Common myeloid progenitor, CD34-positive (primary cell): ENCODE measurements around the gene ST3GAL5.

Experiments used
- CTCF ChIA-PET: fragments of 350-600 bp; sonication (Branson Sonifier 250); formaldehyde crosslinking; loops from one replicate; lab custom pipeline; 2021; ENCODE audit warnings: antibody characterized with exemption; lab: Charles Lee
- POLR2A ChIA-PET: fragments of 350-600 bp; sonication (Branson Sonifier 250); formaldehyde crosslinking; loops from one replicate; lab custom pipeline; 2021; ENCODE audit warnings: antibody characterized with exemption; lab: Charles Lee
- DNase-seq, 3 donors: peaks; one replicate each; pipeline versions ENCODE4 v3.0.0 to v3.0.0-alpha.2; 2013
- H3K27ac ChIP-seq, 2 experiments: 1 replicate in 1 of 2; 2 replicates in 1 of 2; pipeline ENCODE4 v1.7.0; 2013; ENCODE audit warnings: inconsistent platforms in 2 of 2, low read length in 2 of 2, mild to moderate bottlenecking in 2 of 2, low read depth in 1 of 2, moderate library complexity in 1 of 2; ENCODE audit not compliant: severe bottlenecking in 2 of 2, insufficient read depth in 1 of 2, poor library complexity in 1 of 2
- H3K27me3 ChIP-seq, 5 experiments: replicated peaks in 2 of 5; 1 replicate in 3 of 5; 2 replicates in 2 of 5; pipeline versions ENCODE4 v1.6.1 to v1.7.0; 2013; ENCODE audit warnings: low read length in 4 of 5, mild to moderate bottlenecking in 2 of 5, moderate library complexity in 2 of 5, inconsistent platforms in 1 of 5; ENCODE audit not compliant: insufficient read depth in 5 of 5, control insufficient read depth in 4 of 5
- H3K36me3 ChIP-seq, 4 experiments: 1 replicate in 2 of 4; 2 replicates in 2 of 4; pipeline versions ENCODE4 v1.6.1 to v1.7.0; 2013; ENCODE audit warnings: low read length in 3 of 4, control low read depth in 1 of 4, mild to moderate bottlenecking in 1 of 4; ENCODE audit not compliant: control insufficient read depth in 4 of 4, insufficient read depth in 4 of 4
- H3K4me1 ChIP-seq, 4 experiments: 1 replicate in 3 of 4; 2 replicates in 1 of 4; pipeline versions ENCODE4 v1.6.1 to v1.7.1; 2013; ENCODE audit warnings: low read length in 3 of 4, mild to moderate bottlenecking in 3 of 4, control low read depth in 1 of 4, inconsistent platforms in 1 of 4, moderate library complexity in 1 of 4; ENCODE audit not compliant: control insufficient read depth in 4 of 4, insufficient read depth in 4 of 4; ENCODE audit errors: control extremely low read depth in 1 of 4
- H3K4me3 ChIP-seq, 7 experiments: 1 replicate in 4 of 7; 2 replicates in 3 of 7; pipeline versions ENCODE4 v1.5.1 to v1.7.0; 2013; ENCODE audit warnings: mild to moderate bottlenecking in 7 of 7, low read length in 6 of 7, moderate library complexity in 6 of 7, inconsistent platforms in 2 of 7, low read depth in 2 of 7, control low read depth in 1 of 7; ENCODE audit not compliant: insufficient read depth in 4 of 7, control insufficient read depth in 1 of 7; ENCODE audit errors: extremely low read depth in 1 of 7
- H3K9me3 ChIP-seq, 5 experiments: 1 replicate in 4 of 5; 2 replicates in 1 of 5; pipeline versions ENCODE4 v1.6.1 to v1.7.1; 2013; ENCODE audit warnings: low read length in 4 of 5, mild to moderate bottlenecking in 2 of 5, inconsistent platforms in 1 of 5, low read depth in 1 of 5, moderate library complexity in 1 of 5; ENCODE audit not compliant: control insufficient read depth in 4 of 5, insufficient read depth in 2 of 5; ENCODE audit errors: control extremely low read depth in 1 of 5
- WGBS: methylation state at CpG from one replicate; pipeline ENCODE4 v1.1.5; 2013; ENCODE audit not compliant: insufficient coverage; 5-methylcytosine and 5-hydroxymethylcytosine counted together

The ST3GAL5 gene

DNA sequence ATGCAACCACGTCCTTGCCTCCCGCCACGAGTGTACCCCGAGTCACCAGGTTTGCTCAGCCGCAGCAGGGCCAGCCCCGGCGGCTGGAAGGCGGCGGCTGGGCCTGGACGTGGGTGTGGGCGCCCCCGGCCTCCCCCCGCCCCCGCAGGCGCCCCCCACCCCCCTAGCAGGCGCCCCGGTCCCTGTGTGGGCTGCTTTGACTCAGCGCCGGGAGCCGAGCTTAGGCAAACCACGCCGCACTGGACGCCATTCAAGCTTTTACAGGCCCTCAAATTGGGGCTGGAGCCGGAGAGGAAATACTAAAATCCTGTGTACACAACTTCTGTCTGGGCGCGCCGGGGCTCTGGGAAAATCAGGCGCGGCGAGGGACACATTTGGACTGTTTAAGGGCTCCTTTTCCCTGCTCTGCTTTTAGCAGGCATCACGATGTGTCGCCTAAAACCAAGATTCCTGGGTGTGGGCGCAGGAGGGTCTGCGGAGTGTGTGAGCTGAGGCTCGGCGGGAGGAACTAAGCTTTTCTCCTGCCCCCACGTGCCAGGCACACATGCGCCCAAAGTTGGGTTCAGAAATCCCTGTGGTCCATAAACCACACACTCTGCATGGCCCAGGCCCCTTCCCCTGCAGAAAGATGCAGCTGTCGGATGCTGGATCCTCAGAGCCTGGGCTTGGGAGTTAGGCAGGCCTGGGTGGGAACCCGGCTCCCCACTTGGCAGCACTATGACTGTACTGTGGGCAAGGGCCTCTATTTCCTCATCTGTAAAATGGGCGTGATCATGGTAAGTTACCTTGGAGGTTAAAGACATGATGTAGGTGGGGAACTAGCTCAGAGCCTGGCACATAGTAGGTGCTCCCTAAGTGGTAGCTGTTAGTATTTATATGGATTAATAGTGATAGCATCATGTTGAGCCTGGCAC lies 77.4 kb downstream of the ST3GAL5 start:
- H3K27ac ChIP-seq = no peak overlapping the region
- no peaks in the 10 kb centered on the region for H3K36me3 ChIP-seq
- no peak overlapping the region for H3K4me3 ChIP-seq
- WGBS = 77% methylated on average over 19 of the region's 41 CpGs
- H3K27me3 ChIP-seq = peaks cover 0 to 9% (median 0%) of the 10 kb centered on the region in 5 experiments
- H3K9me3 ChIP-seq = no peaks in the 10 kb centered on the region
- ChIA-PET CTCF (interaction anchor here (0.7 to 16.2 kb wide), 14 partner anchors 9 to 213 kb away, joined by 3 to 218 read pairs (median 3); partner anchors contain the start of gene ATOH8), POLR2A (no interaction called here)
- H3K4me1 ChIP-seq = no peaks in the 10 kb centered on the region
- DNase-seq = peak in 1 of 3 donors; percentile 33

- no peak for DNase-seq
- H3K27ac ChIP-seq = no peak overlapping the region
- H3K27me3 ChIP-seq = peaks cover 0 to 9% (median 0%) of the 10 kb centered on the region in 5 experiments
- no peaks in the 10 kb centered on the region for H3K4me1 ChIP-seq
- 88% methylated on average over 13 of the region's 16 CpGs for WGBS
- H3K9me3 ChIP-seq = no peaks in the 10 kb centered on the region
- no peaks in the 10 kb centered on the region for H3K36me3 ChIP-seq
- CTCF ChIA-PET = interaction anchor here (0.9 to 16.2 kb wide), 7 partner anchors 11 to 214 kb away, joined by 3 to 218 read pairs (median 3); partner anchors contain the start of gene ATOH8
- POLR2A ChIA-PET = no interaction called here
- H3K4me3 ChIP-seq = no peak overlapping the region
Measured at GRCh38 chr2:85810371-85811179, 78.2 kb downstream of the ST3GAL5 start.

DNA sequence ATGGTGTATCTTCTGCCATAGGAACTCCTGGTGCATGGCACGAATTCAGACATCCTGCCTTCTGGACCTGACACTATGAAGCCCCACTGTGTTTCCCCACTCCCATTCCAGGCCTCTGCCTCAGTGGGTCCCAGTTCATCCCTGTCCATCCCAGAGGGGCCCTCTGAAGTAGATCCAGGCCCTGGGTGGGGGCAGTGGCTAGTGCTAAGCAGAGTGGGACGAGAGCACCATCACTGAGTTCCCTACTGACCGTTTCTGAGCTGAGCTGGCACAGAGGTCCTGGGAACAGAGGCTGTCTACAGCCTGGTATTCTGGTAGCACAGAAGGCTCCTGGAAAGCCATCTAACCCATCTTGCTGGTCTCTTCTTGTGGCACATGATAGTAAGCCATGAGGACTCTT lies 81.0 kb downstream of the ST3GAL5 start:
- CTCF ChIA-PET = interaction anchor here (1.0 to 1.6 kb wide), 3 partner anchors 50 to 75 kb away, joined by 3 to 5 read pairs (median 4); no protein-coding TSS in a partner anchor
- peaks cover 0 to 9% (median 0%) of the 10 kb centered on the region in 5 experiments for H3K27me3 ChIP-seq
- POLR2A ChIA-PET = interaction anchor here (0.6 kb wide), 1 partner anchor 151 kb away, joined by 4 read pairs; no protein-coding TSS in a partner anchor
- H3K9me3 ChIP-seq = no peaks in the 10 kb centered on the region
- DNase-seq = no peak
- H3K27ac ChIP-seq = no peak overlapping the region
- H3K36me3 ChIP-seq = no peaks in the 10 kb centered on the region
- no peak overlapping the region for H3K4me3 ChIP-seq
- H3K4me1 ChIP-seq = peaks cover 0 to 9% (median 6%) of the 10 kb centered on the region in 4 experiments
- WGBS = 100% methylated on average over 3 of the region's 3 CpGs

DNA sequence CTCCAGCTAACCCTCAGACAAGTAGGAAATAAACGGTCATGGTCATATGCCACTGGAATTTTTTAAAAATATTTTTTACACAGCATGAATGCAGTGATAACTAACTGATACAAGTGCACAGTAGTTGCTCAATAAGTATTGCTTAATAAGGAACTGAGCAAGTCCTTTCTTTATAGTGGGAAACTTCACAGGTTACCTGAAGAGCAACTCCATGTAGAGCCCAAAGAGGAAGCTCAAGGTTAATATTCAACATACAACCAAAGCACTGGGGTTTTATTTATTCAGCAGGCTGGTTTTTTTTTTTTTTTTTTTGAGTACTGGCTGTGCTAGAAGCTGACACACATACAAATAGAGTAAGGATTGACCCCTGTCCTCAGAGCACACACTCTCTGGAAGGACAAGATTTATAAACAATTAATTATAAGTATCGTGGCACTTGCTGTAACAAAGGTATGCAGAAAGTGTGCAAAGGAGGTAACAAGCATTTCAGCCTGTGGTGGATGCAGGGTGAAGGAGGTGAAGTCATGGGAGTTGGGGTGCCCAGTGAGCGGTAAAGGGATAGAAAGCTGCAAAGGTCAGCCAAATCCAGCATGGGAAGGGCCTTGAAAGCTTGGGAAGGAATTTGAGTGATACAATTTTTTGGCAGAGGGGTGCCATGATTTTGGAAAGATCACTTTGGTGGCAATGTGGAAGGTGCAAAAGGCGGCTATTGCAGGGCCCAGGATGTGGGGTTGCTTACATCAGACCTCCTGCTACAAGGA lies 82.3 kb downstream of the ST3GAL5 start:
- ChIA-PET CTCF (interaction anchor here (1.0 to 8.7 kb wide), 8 partner anchors 8 to 170 kb away, joined by 3 to 75 read pairs (median 5); partner anchors contain the start of gene ATOH8), POLR2A (interaction anchor here (0.6 kb wide), 1 partner anchor 35 kb away, joined by 5 read pairs; no protein-coding TSS in a partner anchor)
- Histone ChIP-seq H3K4me1 (peaks cover 0 to 9% (median 6%) of the 10 kb centered on the region in 4 experiments), H3K9me3 (no peaks in the 10 kb centered on the region), H3K36me3 (no peaks in the 10 kb centered on the region), H3K4me3 (no peak overlapping the region), H3K27ac (no peak overlapping the region), H3K27me3 (peaks cover 0 to 7% (median 0%) of the 10 kb centered on the region in 5 experiments)
- 100% methylated on average over 3 of the region's 4 CpGs for WGBS
- DNase-seq = no peak

- Histone ChIP-seq H3K27ac (no peak overlapping the region), H3K4me1 (peaks cover 0 to 9% (median 6%) of the 10 kb centered on the region in 4 experiments), H3K4me3 (no peak overlapping the region), H3K9me3 (peaks cover 0 to 6% (median 2%) of the 10 kb centered on the region in 5 experiments), H3K36me3 (no peaks in the 10 kb centered on the region), H3K27me3 (no peaks in the 10 kb centered on the region)
- peak; percentile 34 to 76 (median 76) for DNase-seq
- no CpG with 5 or more reads among the region's 1 CpG for WGBS
- CTCF ChIA-PET = interaction anchor here (0.8 to 8.7 kb wide), 11 partner anchors 10 to 273 kb away, joined by 3 to 75 read pairs (median 4); partner anchors contain the start of genes ATOH8 and SFTPB
- POLR2A ChIA-PET = no interaction called here
Measured at GRCh38 chr2:85804583-85804982, 84.2 kb downstream of the ST3GAL5 start.
